NT2/D1 (cell line): Measurements from ENCODE around the gene ATP8B4.

ENCODE experiments used
- SUZ12 ChIP-seq: IDR thresholded peaks from 2 replicates; pipeline ENCODE4 v1.6.1; 2011; ENCODE audit not compliant: insufficient read length, insufficient read depth; ENCODE audit errors: extremely low read depth
- YY1 ChIP-seq: IDR thresholded peaks from 2 replicates; pipeline ENCODE4 v1.6.1; 2011; ENCODE audit not compliant: insufficient read length, insufficient read depth
- ZNF274 ChIP-seq: IDR thresholded peaks from 2 replicates; pipeline ENCODE4 v1.6.1; 2011; ENCODE audit warnings: mild to moderate bottlenecking, low read depth, low read length

DNA sequence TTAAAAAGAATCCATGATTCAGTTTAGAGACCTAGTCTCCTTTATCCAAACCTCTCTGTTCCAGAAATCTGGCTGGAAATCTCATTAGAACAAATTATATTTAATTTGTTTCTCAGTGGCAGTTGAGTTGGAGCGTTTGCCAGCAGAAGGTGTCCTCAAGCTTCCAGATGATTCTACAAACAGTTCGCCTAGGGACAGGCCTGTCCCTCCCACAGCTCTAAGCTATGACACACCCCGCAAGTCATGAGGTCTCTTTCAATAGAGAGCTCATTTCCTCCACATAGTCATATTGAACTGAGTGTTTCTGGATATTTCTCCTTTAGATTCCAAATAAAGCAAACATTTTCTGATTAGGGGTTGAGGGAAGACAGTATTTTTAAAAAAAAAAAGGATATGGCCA lies 230.3 kb downstream of the ATP8B4 start:
- TF ChIP-seq ZNF274 (no peak), YY1 (no peak), SUZ12 (no peak)
